Measurements from ENCODE around the gene TEX2.

TEX2 gene

DNA sequence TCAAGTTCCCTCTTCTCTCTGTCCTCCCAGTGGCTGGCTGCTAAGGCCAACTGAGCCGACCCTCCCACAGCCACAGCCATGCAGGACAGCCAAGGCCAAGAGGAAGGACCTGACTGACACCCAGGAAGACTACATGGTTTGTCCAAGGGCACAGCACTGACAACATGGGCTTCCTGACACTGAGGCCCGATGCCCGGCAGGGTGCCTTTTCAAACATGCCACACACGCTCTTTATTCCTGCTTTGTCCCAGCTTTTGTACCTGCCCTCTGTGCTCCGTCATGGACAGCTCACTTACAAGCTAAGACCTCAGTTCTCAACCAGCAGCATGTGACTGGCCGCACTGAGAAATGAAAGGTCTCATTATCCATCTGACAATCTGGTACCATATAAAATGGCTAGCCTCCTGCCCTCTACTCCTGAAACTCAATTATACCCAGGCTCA lies 45.8 kb downstream of the TEX2 start:
- Histone ChIP-seq H3F3A (ENCODE audit: insufficient read depth, low read length) (no peaks in the 10 kb centered on the region), H3K9me2 (ENCODE audit: low read depth, low read length) (no peaks in the 10 kb centered on the region), H4K20me1 (ENCODE audit: insufficient read depth, low read length) (no peaks in the 10 kb centered on the region), H3K4me2 (ENCODE audit: low read length) (no peak overlapping the region), H3K4me3 (ENCODE audit: low read depth, low read length, poor library complexity, severe bottlenecking) (no peak overlapping the region), H3K9me3 (ENCODE audit: low read length) (no peaks in the 10 kb centered on the region), H3K27ac (ENCODE audit: low read depth, low read length, poor library complexity, severe bottlenecking) (no peak overlapping the region), H3K27me3 (ENCODE audit: insufficient read depth, low read length) (no peaks in the 10 kb centered on the region), H3K4me1 (ENCODE audit: insufficient read depth, low read length, severe bottlenecking) (no peaks in the 10 kb centered on the region), H2AFZ (ENCODE audit: low read length) (no peak overlapping the region), H3K9ac (ENCODE audit: low read length) (no peak overlapping the region), H3K36me3 (ENCODE audit: insufficient read depth, low read length) (no peaks in the 10 kb centered on the region), H3K79me2 (ENCODE audit: insufficient read depth, low read length) (no peaks in the 10 kb centered on the region)
- TF ChIP-seq, protein P1, sequence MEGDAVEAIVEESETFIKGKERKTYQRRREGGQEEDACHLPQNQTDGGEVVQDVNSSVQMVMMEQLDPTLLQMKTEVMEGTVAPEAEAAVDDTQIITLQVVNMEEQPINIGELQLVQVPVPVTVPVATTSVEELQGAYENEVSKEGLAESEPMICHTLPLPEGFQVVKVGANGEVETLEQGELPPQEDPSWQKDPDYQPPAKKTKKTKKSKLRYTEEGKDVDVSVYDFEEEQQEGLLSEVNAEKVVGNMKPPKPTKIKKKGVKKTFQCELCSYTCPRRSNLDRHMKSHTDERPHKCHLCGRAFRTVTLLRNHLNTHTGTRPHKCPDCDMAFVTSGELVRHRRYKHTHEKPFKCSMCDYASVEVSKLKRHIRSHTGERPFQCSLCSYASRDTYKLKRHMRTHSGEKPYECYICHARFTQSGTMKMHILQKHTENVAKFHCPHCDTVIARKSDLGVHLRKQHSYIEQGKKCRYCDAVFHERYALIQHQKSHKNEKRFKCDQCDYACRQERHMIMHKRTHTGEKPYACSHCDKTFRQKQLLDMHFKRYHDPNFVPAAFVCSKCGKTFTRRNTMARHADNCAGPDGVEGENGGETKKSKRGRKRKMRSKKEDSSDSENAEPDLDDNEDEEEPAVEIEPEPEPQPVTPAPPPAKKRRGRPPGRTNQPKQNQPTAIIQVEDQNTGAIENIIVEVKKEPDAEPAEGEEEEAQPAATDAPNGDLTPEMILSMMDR (IDR thresholded peaks at IDR 0.05; ENCODE audit: low read length): no peak
- TF ChIP-seq EZH2 (IDR thresholded peaks at IDR 0.05; ENCODE audit: borderline replicate concordance, low read length): no peak

DNA sequence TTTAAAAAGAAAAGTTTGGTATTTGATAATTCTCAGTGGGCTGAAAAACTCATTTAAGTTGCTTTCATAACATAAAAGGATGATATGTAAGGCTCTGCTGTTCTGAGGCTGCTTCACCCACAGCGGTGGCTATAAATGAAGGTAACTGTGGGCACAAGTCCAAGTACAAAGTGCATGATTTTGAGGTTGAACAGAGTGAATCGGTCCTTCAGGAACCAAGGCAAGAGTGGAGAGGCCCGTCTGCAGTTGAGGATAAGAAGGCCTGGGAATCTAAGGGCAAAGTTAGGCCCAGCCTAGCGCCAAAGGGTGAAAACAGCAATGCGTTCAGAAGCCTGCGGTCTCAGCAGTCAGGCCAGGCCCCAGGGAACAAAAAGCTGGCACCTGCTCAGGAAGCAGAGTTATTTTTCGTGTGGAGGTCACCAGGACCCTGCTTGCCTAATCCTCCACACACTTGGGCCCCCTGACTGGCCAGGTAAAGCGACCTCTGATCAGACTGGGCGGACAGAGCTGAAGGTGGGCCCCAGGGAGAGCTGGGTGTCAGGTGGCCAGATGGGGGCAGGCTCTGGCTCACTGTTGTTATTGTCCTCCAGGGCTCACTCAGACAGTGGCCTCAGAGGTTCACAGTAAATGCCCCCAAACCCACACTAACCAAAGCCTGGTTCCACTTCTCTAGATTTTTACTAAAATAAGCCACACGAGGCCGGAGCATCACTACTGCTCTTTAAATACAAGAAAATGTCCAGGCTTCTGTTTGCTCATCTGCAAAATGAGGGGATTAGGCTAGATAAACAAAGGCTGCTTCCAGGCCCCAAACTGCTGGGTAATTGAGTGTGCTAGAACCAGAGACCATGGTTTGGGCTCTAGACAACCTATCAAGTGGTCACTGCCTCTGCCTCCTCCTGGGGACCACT lies 46.5 kb downstream of the TEX2 start:
- Histone ChIP-seq H3K4me2 (ENCODE audit: low read length) (no peak overlapping the region), H3K79me2 (ENCODE audit: insufficient read depth, low read length) (no peaks in the 10 kb centered on the region), H3K9me3 (ENCODE audit: low read length) (no peaks in the 10 kb centered on the region), H3K36me3 (ENCODE audit: insufficient read depth, low read length) (no peaks in the 10 kb centered on the region), H3K27me3 (ENCODE audit: insufficient read depth, low read length) (no peaks in the 10 kb centered on the region), H3F3A (ENCODE audit: insufficient read depth, low read length) (no peaks in the 10 kb centered on the region), H4K20me1 (ENCODE audit: insufficient read depth, low read length) (no peaks in the 10 kb centered on the region), H3K9ac (ENCODE audit: low read length) (no peak overlapping the region), H3K4me1 (ENCODE audit: insufficient read depth, low read length, severe bottlenecking) (no peaks in the 10 kb centered on the region), H3K9me2 (ENCODE audit: low read depth, low read length) (no peaks in the 10 kb centered on the region), H2AFZ (ENCODE audit: low read length) (no peak overlapping the region), H3K27ac (ENCODE audit: low read depth, low read length, poor library complexity, severe bottlenecking) (no peak overlapping the region), H3K4me3 (ENCODE audit: low read depth, low read length, poor library complexity, severe bottlenecking) (no peak overlapping the region)
- no peak for TF ChIP-seq EZH2 (IDR thresholded peaks at IDR 0.05; ENCODE audit: borderline replicate concordance, low read length)
- TF ChIP-seq, protein P1 (IDR thresholded peaks at IDR 0.05; ENCODE audit: low read length): peak; percentile 19; the same call in 1 of the 2 replicates

DNA sequence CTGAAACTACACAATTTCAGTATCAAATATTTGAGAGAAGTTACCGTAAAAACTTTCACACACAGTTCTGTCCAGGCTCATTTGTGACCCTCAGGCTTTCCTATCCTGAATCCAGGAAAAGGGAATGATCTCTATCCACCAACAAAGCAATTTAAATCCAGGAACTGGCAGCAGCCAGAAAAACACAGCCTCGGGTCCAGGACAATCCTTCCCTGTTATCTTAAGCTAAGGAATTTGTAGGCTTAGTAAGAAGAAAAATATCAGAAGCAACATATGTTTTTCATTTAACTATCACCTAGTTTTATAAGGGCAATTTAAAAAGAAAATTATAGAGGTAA lies 47.1 kb downstream of the TEX2 start:
- no peaks in the 10 kb centered on the region for H3F3A ChIP-seq (ENCODE audit: insufficient read depth, low read length)
- H3K27me3 ChIP-seq (ENCODE audit: insufficient read depth, low read length): no peaks in the 10 kb centered on the region
- TF ChIP-seq EZH2 (IDR thresholded peaks at IDR 0.05; ENCODE audit: borderline replicate concordance, low read length): no peak
- TF ChIP-seq, protein P1 (IDR thresholded peaks at IDR 0.05; ENCODE audit: low read length): no peak
- H3K36me3 ChIP-seq (ENCODE audit: insufficient read depth, low read length): no peaks in the 10 kb centered on the region
- no peak overlapping the region for H3K4me2 ChIP-seq (ENCODE audit: low read length)
- H3K9me3 ChIP-seq (ENCODE audit: low read length): no peaks in the 10 kb centered on the region
- no peak overlapping the region for H3K9ac ChIP-seq (ENCODE audit: low read length)
- H4K20me1 ChIP-seq (ENCODE audit: insufficient read depth, low read length): no peaks in the 10 kb centered on the region
- no peak overlapping the region for H3K4me3 ChIP-seq (ENCODE audit: low read depth, low read length, poor library complexity, severe bottlenecking)
- no peak overlapping the region for H3K27ac ChIP-seq (ENCODE audit: low read depth, low read length, poor library complexity, severe bottlenecking)
- no peak overlapping the region for H2AFZ ChIP-seq (ENCODE audit: low read length)
- H3K4me1 ChIP-seq (ENCODE audit: insufficient read depth, low read length, severe bottlenecking): no peaks in the 10 kb centered on the region
- H3K9me2 ChIP-seq (ENCODE audit: low read depth, low read length): no peaks in the 10 kb centered on the region
- H3K79me2 ChIP-seq (ENCODE audit: insufficient read depth, low read length): no peaks in the 10 kb centered on the region

Measured in OCI-LY1 (cell line).